Inflammatory macrophage treated with lipopolysaccharide for 4 hours (primary cell): ENCODE measurements around the gene CST9L.
A peak's percentile ranks its signal among the peaks of the same experiment; 100 is the strongest.

Experiments
- DNase-seq: peaks from one replicate; pipeline ENCODE4 v3.0.0-alpha.2; 2020

CST9L gene, protein sequence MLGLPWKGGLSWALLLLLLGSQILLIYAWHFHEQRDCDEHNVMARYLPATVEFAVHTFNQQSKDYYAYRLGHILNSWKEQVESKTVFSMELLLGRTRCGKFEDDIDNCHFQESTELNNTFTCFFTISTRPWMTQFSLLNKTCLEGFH

DNA sequence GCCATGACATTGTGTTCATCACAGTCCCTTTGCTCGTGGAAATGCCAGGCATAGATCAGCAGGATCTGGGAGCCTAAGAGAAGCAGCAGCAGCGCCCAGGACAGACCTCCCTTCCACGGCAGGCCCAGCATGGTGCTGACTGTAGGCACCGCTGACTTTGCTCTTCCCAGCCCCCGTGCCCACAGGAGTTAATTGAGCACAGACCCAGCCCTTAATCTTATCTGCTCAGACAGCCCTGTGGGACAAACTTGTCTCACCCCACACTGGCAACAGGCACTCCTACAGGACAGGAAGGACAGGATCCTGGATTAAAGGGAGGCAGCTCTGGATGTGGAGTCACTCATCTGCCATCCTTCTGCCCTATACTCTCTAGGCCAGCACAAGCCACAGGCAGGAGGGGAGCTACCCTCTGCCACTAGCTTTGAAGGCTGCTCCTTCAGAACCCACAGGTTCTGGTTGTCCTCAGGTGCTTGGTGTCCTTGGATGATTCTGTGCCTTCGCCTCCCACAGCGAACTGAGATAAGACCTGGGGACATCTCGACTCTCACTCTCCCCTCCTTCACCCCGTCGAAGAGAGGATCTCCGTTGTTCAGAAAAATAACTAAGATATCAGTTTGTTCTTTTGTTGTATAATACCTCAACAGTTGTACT is at the start of gene CST9L:
TSS of gene CST9L (minus strand) at position 165 of the 651 bp plus-strand sequence. CDS start at position 131, 34 bp downstream.
- no peak for DNase-seq

- no peak for DNase-seq
These were observed 45.9 kb upstream of the CST9L start for GRCh38 chr20:23614163-23614562.

- no peak for DNase-seq
These were observed 45.4 kb upstream of the CST9L start for GRCh38 chr20:23613676-23614075.

GRCh38 chr20:23612396-23612795 is 44.1 kb upstream of the CST9L start:
- DNase-seq = no peak

DNA sequence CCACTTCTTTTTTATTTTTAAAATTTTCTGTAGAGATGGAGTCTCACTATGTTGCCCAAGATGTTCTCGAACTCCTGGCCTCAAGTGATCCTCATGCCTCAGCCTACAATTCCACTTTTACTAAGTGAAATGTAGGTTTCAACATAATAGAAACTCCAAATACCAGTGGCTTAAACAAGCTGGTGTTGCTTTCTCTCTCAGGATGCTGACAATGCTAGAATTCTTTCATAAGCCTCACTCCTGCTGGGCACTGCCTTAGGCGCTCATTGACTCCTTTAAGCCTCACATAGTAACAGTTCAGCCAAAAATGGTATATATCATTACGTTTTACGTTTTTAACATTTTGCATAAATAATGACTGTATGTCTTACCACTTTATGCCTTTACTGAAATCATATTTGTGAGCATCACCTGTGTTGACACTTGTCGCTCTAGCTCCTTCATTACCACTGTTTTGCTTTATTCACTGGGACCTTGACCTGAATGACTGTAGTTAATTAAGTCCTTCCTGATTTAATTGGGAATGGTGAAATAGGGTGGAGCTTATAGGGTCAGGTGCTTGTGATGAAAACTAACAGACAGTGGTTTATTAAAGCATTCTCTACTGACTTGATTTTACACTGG is 41.3 kb upstream of the CST9L start:
- peak; percentile 72 for DNase-seq

DNA sequence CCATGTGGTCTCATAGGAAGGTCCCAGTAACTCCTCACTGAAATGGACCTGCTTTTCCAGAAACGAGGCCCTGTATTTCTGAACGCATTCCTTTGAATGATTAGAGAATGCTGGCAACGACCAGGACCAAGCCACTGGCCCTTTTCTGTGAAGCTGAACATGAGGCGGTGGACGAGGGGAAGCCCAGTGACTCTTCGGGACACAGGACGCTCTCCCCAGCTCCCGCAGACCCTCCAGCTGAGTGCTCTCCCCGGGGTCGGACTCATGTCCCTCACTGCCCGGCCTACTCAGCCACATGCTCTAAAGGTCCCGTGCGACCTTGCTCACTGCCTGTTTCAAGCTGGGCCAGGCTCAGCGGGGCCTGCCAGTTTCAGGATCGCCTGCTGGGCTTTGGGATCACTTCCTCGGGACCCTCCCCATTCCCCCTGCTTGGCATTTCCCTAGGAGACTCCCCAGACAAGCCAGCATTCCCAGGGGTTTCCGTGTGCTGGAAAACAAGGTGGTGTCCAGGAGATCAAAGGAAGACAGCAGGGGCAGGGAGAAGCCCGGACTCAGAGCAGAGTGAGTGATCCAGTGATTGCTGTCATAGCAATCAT is 40.1 kb upstream of the CST9L start:
- no peak for DNase-seq

- no peak for DNase-seq
These were observed 39.4 kb upstream of the CST9L start for GRCh38 chr20:23607497-23608245.

GRCh38 chr20:23606652-23607049 is 38.4 kb upstream of the CST9L start:
- DNase-seq = peak; percentile 75

DNA sequence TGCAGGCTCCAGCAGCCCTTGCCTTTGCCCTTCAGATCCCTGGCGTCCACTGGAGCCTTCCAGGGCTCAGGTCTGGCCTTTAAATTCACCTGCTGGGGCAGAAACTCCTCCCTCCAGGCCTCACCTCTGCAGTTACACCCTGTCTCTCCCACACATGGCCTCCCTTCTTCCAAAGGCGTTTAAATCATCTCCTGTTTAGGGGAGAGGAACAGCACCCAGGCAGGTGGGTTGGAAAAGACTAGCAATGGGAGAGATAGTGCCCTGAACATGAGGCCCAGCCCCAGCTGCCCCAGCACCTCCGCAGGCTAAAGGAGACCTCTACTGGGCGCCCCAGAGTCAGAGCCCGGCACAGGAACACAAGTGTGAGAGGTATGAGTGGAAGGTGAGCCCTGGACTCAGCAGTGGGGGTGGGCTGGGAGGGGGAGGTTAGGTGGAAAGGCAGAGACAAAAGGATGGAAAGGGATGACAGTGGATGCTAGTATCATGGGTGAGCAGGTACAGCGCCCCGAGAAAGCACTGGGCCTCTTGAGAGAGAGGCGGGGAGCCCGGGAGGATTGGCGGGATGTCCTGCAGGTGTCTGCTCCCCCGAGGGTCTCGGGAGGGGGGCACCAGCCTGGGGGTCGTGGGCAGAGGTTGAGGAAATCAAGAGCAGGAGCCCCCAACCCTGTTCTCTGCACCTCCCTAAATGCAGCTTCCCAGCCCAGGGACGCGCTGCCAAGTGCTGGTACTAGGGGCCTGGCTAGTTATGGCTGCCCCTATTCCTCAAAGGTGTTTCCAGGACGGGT is 37.8 kb upstream of the CST9L start, which contains the start of gene CST9:
TSS of gene CST9 (minus strand) at position 51 of the 785 bp plus-strand sequence. CDS start 53 bp downstream, outside the sequence.
- DNase-seq = no peak

DNA sequence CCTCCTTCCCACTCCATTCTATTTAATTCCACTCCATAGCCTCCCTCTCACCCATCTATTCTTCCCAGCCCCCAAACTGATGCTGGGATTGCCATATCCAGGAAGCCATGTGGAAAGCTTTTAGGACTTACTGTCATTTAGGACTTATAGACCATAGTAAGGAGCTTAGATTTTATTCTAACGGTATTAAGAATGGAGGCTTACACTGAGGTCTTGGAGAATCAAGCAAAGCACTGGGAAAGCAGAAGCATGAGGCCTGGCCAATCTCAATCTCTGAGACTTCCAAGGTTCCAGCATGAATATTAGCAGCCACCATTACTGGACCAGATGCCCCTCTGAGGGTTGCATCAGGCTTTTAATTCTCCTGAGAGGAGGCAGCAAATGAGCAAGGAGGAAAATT is 36.0 kb upstream of the CST9L start:
- no peak for DNase-seq

DNA sequence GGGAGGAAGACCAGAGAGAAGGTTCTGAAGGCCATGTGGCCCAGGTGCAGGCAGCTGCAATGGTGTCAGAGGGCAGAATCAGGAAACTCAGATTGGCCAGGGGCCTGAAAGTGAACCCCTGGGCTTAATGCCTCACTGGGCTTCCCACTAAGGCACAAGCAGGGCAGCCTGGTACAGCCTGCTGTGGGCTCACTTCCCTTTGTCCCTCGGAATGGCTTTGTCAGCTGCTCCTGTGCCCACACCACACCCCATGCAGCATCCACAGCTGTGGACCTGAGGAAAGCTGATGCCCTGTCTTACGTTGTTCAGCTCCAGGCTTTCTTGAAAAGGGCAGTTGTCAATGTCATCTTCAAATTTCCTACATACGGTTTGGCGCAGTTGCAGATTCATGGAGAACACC is 35.0 kb upstream of the CST9L start:
- peak; percentile 21 for DNase-seq

- no peak for DNase-seq
These were observed 34.4 kb upstream of the CST9L start for GRCh38 chr20:23602699-23603098.

- DNase-seq = peak; percentile 25
These were observed 34.0 kb upstream of the CST9L start for GRCh38 chr20:23602241-23602640.

- no peak for DNase-seq
These were observed 33.4 kb upstream of the CST9L start for GRCh38 chr20:23601715-23602114.

DNA sequence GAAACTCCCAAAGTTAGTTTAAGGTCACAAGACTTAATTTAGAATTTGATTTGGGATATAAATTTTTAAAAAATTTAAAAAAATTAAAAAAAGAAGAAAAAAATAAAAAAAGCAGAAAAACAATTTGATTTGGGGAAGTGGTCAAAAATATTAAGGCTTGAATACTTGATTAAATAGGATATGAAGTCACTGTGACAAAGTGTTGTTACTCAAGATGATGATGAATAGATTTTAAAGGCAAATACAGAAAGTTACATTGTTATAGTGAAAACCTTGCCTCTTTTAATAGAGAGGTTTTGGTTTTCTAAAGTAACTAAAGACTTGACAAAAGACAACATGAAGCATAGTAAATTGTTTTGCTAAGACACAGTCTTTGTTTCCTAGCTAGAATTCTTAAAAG is 30.2 kb upstream of the CST9L start:
- peak; percentile 56 for DNase-seq

- peak; percentile 45 for DNase-seq
These were observed 28.4 kb upstream of the CST9L start for GRCh38 chr20:23596579-23597250.

DNA sequence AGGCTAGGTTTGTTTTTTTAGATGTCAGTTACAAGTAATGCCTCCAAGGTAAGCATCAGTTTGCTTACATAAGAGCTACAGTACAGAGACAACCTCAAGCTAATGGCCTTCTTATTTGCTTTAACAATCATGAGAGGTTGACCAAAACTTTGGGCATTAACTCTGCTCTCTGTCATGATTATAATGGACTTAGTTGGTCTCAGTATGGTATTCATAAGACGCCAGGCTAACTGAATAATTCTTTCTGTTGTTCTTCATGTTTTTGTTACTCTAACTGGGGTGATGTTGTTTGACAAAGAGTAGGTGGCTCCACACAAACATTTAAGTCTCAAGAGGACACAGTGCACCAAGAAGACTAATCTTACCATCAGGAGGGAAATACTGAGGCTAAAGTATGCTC is 27.7 kb upstream of the CST9L start:
- no peak for DNase-seq

GRCh38 chr20:23588434-23589403 is 20.4 kb upstream of the CST9L start:
- no peak for DNase-seq

DNA sequence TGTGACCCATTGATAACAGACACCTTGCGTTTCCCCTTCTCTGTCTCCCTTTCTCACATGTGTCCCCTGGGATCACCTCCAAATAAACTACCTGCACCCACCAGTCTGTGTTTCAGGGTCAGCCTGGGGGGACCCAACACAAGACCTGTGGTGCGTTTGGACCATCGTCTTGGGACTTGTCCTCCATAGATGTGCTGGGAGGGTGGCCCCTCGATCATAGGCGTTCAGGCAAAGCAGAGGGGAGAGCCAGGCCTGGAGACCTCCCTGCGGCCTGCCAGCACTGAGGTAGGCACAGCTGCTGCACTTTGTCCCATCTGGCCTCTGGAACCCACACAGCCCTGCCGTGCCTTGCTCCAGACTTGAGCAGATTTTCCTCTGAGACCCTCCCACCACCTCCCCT is 19.3 kb upstream of the CST9L start:
- DNase-seq = no peak

DNA sequence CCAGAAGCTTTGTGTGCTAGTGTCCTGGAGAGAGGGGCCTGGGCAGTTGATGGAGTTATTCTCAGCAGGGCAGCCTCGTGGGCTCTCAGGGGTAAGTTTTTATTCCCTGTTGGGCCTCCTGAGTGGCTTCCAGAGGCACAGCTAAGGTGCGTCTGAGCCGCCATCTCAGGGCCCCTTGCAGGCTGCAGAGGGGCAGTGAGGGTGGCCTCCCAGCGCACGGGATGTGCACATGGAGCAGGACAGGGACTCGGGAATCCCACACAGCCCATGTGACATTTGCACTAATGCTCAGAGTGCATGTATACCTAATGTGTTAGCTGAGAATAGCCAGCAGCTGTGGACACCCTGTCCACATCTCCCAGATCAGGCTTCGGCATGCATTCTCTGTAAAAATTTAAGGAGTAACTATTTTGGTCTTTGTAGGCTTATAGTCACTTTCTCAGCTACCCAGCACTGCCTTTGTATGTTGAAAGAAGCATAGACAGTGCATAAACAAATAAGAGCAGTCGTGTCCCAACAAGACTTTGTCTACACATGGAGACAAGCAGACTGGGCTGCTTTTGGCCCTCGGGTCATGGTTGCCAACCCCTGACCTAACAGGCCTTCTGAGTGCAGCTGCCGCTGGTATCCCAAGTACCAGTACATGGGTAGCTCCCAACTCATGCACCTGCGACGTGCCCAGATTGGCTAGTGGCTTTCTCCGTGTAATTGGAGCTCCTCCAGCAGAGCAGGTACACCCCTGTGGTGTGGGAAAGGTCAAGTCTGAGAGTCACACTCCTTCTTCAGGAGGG is 18.6 kb upstream of the CST9L start:
- no peak for DNase-seq
